HG03439 (cell line): Measurements from ENCODE around the gene SPATA17.

ENCODE experiments used
- ATAC-seq: cut with Tn5 transposase; IDR thresholded peaks from one replicate; pipeline ENCODE4 v1.9.1; 2021; ENCODE audit warnings: mild to moderate bottlenecking, moderate library complexity; ENCODE audit not compliant: unreplicated experiment

Gene SPATA17

DNA sequence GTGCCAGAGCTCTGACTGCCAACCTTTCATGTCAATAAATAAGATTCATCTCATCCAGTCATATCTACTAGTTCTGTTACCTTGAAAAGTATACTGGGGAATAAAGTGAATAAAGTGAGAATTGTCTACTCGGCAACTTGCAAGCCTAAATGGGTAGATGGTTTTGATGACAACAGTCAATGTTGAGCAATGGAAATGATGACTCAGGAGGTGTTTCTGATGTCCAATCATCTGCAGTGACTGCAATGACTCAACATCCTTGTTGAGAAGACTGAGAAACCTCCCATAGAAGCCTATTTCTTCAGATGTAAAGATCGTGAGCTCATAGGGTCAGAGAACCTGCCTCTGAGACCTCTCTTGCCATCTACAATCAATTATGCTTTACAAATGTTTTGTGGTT, 276.4 kb downstream of the SPATA17 start:
- no peak for ATAC-seq

- no peak for ATAC-seq
These were observed 279.1 kb downstream of the SPATA17 start for GRCh38 chr1:217910203-217910602.

DNA sequence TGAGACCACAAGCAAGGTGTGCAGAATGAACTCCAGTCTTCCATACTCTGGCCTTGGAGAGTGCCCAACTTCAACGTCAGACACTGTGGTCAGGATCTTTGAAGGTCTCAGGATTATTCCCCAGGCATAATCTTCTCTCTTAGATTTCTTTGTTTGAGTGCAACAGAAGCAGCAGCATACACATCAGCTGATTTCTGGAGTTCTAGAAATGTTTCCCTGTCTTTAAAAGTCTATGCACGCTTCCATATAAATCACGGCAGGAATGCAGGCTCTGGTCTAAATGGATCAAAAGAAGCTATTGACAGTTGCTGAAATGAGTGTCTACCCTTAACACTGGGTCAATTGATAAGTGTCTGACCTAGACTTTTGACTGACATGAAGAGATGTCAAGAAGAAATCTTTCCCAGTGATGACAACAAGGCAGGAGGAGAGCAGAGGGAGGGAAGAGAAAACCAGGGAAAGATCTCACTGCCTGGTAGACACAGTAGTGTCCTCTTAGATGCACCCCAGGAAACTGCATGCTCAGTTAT, 279.7 kb downstream of the SPATA17 start:
- no peak for ATAC-seq

- ATAC-seq = no peak
These were observed 280.8 kb downstream of the SPATA17 start for GRCh38 chr1:217911908-217912307.

DNA sequence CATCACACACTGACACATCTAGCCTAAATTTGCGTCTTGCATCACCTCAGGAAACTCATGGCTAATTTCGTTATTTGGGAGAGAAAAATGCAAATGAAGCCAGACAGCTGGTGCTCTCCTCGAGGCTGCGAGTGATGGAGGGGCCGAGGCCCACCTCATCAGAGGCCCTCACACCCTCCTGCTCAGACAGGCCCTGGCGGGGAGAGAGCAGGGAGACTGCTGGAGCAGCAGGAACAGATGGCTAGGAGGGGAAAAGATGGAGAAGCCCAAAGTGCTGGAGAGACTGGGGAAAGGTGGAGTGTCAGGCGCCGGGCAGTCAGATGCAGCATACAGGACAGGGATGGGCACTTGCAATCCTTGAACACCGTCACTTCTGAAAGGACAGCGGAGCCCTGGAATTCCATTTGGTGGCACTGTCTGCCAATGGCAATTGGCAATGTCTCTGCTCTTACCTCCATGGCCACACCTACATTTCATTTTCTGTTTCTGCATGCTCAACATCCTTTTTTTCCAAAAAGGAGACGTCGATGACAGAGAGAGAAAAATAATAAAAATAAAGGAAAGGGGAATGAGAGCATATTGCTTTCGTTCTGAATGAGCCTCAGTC, 286.2 kb downstream of the SPATA17 start:
- ATAC-seq = no peak

DNA sequence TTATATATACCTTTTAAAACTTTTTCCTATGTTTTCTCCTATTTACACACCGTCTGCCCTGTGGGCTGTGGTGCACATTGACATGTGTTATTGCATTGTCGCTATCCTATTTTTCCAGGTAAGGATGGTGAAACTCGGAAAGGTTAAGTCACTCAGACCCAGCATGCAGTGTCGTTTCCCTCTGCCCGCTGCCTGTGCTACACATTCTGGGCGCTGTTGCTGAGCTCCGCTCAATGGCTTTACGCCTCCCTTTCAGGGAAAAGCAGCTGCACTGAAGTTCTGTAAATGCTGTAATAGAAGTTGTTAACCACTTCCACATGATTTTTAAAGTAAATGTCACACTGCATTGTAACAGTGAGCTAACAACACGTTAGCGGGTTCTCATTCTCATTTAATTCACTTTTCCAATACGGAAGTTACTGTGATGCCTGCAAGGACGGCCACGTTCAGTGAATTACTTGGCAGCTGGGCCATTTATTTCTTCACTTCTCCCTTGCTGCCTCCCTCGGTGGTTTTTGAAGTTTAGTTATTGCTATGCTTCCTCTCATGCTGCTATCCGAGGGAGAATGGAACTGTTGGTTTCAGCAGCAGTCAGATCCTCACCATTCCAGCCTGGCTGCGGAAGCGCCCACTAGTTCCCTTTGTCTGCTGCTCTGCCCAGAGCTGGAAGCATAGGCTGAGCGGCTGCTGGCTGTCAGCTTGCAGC, 288.7 kb downstream of the SPATA17 start:
- no peak for ATAC-seq
